GM21576 (cell line): ENCODE data around the gene MSLN.

Source experiments
- ATAC-seq: cut with Tn5 transposase; IDR thresholded peaks from one replicate; pipeline ENCODE4 v1.9.1; 2021; ENCODE audit warnings: mild to moderate bottlenecking, moderate library complexity; ENCODE audit not compliant: unreplicated experiment

The MSLN gene

DNA sequence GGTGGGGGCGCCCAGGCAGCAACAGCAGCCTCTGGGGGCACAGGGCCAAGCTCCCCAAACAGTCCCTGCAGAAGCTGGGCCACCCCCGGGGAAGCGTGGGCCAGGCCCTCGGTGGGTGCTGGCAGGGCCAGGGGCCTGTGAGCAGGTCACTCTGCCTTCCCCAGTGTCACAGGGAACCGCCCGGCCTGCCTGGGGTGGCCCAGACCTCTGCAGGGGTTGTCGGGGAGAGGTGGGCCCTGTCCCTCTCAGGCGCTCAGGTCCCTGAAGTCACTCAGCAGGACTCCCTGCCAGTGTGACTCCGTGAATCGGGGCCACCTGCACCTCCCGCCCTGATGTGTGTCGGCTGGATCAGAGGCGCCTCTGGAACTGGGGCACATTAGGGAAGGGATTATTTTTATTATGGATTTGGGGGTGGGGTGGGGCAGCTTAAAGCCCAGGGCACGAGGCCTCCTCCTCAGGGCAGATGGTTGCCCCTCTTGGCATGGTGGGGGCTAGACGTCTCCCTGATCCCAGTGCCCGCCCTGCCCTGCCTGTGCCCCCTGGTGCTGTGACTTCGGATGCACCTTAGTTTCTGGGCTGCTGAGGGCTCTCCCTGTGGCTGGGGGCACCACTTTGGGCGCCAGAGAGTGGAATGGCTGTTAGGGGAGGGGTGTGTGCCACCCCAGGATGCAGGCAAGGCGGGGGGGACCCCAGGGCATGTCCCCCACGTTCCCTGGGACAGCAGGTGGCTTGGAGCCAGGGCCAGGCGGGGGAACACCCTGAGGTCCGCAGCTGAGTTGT is 41.2 kb downstream of the MSLN start:
- ATAC-seq, result no peak

DNA sequence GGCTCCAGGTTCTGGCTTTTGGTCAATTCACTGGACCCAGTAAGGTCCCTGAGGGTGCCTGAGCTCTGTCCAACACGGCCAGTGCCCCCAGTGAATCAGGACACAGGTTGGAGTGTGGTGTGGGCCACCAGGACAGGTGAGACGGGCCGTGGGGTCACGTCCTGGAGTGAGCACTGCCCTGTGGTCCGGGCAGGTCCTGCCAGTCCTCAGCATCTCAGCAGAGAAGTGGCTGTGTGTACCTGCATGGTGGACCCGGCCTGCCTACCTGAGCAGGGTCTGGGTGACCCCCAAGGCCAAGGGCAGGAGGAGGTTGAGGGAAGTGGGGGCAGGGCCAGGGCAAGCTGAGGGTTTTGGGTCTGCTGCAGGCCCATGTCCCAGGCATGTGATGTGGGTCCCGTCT is 41.9 kb downstream of the MSLN start:
- ATAC-seq, result no peak

DNA sequence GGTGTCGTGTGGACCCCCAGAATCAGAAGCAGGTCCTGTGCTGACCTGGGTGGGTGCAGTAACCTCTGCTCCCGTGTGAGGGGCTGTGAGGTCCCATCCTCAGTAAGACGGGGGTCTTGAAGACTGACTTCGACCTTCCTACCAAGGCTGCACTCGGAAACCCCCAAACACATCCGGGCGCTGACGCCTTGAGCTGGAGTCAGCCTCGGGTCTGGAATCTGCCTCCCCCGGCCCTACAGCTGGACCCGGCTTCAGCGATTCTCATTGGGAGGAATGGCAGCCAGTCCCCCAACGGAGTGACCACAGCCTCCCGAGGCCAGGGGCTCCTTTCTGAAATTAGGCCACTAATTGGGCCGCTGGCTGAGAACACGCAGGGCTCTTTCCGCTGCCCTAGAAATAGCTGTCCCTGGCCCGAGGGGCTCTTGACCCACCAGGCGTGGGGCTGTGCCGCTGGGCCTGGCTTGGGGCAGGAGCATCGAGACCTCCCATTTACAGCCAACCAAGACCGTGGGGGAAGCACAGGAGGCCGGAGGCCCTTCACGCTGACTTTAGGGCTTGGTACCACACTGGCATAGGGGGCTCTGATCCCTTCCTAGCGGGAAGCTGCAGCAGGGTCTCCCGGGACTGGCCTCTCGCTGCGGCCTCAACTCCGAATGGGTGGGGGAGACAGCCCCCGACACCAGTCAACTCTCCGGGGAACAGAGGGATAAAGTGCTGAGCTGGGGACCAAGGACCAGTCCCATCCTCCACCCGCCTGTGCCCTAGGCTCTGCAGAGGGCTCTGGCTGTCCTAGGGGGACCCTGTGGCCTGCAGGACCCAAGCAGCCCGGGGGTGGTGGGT is 42.6 kb downstream of the MSLN start:
- no peak for ATAC-seq

DNA sequence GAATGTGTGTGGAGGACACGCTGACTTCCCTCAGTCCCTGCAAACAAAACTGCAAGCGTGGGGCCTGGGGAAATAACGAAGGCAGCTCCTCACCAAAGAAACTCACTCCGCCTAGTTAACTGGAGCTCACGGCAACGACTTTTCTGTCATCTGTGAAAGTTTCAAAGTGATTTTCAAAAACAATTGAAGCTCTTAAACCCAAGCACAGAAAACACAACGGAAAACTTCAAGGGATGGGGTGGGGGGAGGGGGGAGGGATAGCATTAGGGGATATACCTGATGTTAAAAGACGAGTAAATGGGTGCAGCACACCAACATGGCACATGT is 43.2 kb downstream of the MSLN start:
- no peak for ATAC-seq

DNA sequence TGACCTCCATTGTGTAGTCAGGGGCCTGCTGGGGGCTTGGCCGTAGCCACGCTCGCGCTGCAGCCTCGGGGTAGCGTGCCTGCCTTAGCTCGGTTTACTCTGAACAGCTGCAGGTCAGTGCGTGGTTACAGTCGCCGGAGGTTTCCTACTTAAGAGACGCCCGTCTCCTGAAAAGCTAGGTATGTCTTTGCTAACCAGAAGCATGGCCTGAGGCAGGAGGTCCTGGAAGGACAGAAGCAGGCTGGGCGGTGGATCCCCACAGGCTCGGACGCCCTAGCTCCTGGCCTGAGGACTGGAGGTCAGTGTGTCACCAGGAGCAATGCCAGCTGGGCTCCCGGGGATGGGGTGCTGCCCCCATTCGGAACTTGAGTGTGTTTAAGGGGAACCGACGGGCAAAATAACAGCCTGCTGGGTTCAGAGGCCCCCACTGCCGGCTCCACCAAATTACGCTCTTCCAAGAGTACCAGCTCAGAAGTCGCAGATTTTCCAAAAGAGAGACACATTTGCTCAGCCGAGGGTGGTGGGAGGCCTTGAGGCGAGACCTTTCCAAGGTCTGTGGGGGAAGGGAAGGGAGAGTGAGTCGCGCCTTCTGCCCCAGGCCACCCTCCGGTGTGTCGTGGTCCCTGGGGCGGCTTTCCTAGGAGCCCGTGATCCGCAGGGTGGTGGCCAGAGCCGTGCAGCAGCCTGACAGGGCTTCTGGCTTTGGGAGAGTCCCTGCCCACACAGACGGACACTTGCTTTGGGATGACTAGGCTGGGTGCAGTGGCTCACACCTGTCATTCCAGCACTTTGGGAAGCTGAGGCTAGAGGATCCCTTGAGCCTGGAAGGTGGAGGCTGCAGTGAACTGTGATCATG is 43.9 kb downstream of the MSLN start:
- no peak for ATAC-seq

DNA sequence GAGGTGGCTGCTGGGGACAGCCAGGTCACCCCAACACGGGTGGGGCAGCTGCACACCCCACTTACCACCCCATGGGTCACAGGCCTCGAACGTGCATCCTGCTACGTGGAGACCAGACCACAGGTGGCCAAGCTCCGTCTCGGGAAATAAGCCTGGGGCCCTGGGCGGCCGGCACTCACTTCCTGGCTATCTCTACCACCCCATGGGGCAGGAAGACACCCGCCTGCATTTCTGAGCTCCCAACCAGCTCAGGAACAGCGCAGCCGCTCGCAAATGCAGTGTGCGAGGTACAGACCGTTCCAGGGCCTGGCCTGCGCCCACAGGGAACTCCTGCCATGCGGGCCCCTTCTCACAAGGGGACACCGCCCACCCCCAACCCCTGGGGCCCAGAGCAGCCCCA is 44.9 kb downstream of the MSLN start:
- ATAC-seq, result no peak

DNA sequence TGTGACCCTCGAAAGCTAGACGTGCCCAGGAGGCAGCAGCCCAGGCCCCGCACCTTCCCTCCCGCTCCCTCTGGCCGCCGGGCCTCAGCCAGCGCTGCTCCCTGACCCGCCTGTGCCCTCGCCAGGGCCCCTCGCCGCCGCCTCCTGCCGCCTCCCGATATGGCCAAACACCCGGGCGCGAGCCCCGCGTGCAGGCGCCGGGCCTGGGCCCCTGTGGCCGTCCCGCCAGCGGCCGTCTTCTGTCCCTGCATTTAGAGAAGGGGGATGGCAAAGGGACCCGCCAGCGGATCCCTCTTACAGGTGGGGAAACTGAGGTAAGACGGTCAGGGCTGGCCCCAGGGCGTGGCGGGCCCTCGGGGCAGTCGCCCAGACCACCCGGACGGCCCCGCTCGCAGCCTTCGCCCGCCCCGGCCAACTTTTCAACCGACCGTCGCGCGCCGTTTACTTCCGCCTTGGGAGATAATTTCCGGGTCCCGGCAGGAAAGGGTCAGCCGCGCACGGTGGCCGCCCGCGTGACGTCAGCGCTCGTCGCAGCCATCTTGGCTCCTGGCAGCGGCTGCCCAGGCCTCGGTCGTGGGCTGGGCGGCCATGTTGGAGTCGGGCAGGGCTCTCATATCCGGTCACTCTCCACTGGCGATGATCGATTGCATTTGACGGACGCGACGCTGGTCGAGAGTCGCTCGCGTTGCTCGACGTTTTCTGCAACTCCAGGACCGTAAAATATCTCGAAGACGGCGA is 47.0 kb downstream of the MSLN start:
- peak; percentile 90 for ATAC-seq

DNA sequence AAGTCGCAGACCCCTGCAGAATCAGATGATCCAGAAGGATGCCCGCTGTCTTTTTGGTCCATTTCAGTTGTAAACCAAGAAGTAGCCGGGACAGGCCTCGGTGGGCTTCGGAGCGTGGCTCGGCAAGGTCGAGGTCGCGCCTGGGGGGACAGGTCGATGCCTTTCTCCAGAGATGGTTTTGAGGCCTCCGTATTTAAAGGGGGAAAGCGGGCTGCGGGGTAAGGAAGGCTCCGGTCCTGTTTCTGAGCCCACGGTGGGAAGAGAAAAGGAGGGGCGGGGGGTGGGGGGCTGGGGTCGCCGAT is 47.5 kb downstream of the MSLN start:
- no peak for ATAC-seq

DNA sequence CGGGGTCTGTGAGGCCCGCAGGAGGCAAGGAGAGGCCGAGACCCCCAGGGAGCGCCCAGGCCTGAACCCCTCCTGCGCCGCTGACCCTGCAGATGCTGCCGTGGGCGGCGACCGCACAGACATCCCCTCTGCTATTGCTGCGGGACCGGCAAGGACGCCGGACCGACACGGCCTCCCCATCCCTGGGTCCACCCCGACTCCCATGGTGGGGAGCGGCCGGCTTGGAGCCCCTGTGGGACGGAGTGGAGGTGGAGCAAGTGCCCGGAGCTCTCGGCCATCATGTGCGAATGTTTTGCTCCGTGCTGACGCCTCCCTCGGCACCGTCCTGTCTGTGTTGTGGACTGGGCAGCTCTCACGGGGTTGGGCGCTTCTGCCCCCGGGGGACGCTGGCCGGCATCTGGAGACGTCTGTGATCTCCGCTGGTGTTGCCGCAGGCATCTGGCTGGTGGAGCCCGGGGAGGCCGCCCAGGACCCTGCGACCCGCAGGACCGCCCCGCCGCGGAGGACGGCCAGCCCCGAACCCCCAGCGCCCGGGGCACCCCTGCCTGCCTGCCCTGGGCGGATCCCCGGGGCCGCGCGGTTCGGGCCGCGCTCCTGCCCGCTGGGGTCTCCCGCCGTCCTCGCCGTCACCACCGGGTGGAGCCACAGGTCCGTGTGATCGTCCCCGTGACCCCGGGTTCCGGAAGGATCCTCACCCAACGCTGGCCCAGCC is 52.8 kb downstream of the MSLN start:
- ATAC-seq, result no peak

DNA sequence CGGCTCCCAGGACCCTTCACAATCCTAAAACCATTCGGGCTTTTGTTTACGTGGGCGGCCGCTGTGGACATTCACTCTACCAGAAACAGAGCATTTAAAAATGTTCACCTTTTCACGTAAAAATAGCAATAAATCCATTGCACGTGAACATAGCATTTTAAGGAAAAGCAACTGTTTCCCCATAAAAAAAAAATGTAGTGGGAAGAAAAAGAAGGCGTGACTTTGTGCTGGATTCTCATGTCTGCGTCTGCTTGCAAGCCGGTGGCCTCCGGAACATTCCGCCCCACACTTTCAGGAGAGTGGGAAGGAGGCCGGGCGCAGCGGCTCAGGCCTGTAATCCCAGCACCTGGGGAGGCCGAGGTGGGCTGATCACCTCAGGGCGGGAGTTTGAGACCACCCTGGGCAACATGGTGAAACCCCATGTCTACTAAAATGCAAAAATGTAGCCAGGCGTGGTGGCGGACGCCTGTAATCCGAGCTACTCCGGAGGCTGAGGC is 53.4 kb downstream of the MSLN start:
- ATAC-seq, result no peak

DNA sequence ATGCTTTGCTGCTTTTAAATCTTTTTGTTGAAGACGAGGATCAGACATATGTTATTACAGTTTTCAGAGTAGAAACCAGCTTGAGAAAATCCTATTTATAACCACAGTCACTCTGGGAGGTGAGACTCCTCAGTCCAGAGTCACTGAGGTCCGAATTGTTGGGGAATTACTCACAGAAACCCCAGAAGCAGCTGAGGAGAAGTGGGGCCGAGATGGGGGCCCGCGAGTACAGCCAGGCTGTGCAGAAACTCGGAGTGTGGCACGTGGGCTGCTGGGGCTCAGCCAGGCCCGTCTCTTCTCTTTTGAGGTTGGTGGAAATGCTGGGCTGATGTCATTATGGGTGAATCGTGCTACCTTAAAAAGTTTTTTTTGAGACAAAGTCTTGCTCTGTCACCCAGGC is 54.4 kb downstream of the MSLN start:
- no peak for ATAC-seq

DNA sequence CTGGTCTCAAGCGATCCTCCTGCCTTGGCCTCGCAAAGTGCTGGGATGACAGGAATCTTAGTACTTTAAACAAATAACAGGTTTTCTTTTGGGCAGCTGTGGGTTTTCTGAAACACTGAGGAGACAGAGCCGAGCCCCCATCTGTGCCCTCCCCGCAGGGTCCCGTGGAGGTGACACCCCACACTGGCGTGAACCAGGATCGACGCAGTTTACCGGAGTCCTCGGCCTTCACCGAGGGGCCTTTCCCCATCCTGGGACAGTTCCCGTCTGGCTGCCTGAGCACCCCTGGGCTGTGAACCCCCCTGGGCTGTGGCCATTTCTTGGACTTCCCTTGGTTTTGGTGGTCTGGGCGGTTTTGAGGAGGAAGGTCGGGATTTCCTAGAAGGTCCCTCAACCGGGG is 55.3 kb downstream of the MSLN start:
- ATAC-seq, result no peak

DNA sequence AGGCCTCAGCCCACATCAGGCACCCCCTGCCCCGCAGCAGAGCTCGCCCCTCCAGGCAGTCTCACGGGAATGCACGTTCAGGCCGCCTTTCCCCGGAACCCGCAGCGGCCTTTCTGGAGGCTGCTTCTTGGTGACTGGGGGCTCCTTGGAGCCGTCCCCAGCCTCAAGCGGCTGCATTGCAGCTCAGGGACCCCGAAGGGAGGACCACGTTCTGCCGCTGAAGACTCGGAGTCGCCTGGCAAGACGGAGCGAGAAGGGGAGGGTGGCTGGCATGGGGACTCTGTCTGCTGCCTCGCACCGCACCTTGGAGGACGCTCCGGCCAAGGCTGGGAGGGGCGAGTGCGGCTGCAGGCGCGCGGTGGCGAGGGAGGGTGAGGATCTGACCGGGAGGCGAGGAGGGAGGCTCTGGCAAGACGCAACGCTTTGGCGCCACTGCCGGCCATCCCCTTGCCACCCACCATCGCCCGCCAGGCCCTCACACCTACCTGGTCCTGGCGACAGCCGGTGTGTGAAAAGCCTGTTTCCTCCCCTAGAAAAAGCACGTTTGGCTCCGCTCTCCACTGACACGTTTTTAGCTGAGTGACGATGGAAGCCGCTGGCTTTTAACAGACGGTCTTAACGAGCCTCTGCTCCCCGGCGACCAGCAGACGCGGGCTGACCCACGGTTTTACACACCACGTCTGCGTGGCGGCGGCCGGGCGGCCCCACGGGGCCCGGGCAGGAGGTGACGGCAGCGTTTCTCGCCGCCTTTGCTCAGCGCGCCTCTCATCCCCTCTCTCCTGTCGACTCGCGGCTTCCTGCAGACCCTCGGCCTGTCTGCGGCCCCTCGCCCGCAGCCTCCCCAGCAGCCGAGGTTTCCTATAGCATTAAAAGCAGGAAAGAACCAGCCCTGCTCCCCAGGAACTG is 56.7 kb downstream of the MSLN start:
- ATAC-seq, result no peak

DNA sequence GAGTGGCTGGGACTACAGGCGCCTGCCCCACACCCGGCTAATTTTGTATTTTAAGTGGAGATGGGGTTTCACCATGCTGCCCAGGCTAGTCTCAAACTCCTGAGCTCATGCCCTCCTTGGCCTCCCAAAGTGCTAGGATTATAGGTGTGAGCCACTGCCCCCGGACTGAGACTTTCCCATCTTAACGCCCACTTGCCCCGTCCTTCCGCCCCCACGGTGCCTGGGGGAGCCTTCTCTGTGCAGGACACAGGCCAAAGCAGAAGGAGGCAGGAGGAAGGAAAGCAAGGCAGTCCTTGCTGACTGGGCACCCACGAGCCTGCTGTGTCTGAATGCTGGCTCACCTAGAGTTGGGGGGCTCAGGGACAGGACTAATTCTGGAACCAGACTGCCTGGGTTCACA is 57.6 kb downstream of the MSLN start:
- no peak for ATAC-seq
